K562 (cell line): ENCODE results near the gene ADAM33. TPM values are rescaled to one million over a fixed set of nuclear protein-coding genes. Genes with fewer than 3 reads are reported as not detected.

Source experiments
- CREM ChIP-seq: IDR thresholded peaks from 2 replicates; pipeline ENCODE4 v1.6.1; 2014; ENCODE audit warnings: antibody characterized with exemption, low read depth
- MEIS2 ChIP-seq: fragments of 450-650 bp; IDR thresholded peaks from 2 replicates; pipeline ENCODE4 v1.6.1; 2014; ENCODE audit warnings: mild to moderate bottlenecking; ENCODE audit not compliant: partially characterized antibody
- TCFL5 ChIP-seq: fragments of 250-450 bp; sonication (Bioruptor Pico); conservative IDR thresholded peaks from 2 replicates; pipeline ENCODE4 v1.6.1; 2021; ENCODE audit warnings: mild to moderate bottlenecking, moderate library complexity, matching md5 sums
- ZNF41 ChIP-seq: fragments of 250-450 bp; sonication (Bioruptor Pico); conservative IDR thresholded peaks from 2 replicates; pipeline ENCODE4 v1.4.0; 2020; ENCODE audit warnings: mild to moderate bottlenecking
- ZNF785 ChIP-seq: fragments of 250-450 bp; sonication (Bioruptor Pico); IDR thresholded peaks from 2 replicates; pipeline ENCODE4 v1.4.0; 2020; ENCODE audit warnings: mild to moderate bottlenecking
- polyA plus RNA-seq, 8 experiments: library from polyadenylated mRNA; depleted of rRNA in 4 of 8; stranded (reverse) in 5 of 8; unstranded in 3 of 8; fragments of >200 nt; fragmentation: Nextera tagmentation in 2 of 8; fragmentation: Illumina TruSeq in 1 of 8; extraction: Ambion mirVana in 2 of 8; extraction: Trizol in 1 of 8; gene quantifications; 2 replicates each; pipeline versions ENCODE4 v1.2.1 to v1.2.3, GENCODE V29; 2011 to 2014; ENCODE audit warnings: inconsistent platforms in 1 of 8, missing spikeins in 1 of 8
- total RNA-seq, 7 experiments: library from RNA; depleted of rRNA in 6 of 7; stranded (reverse); fragments of >200 nt in 6 of 7; fragmentation: Illumina TruSeq in 2 of 7; extraction: Trizol in 2 of 7; gene quantifications; 2 replicates each; pipeline versions ENCODE4 v1.2.1 to v1.2.3, GENCODE V29; 2011 to 2021; ENCODE audit warnings: low replicate concordance in 1 of 7
- TF ChIP-seq, protein P1 (sequence below): fragments of 250-450 bp; sonication (Bioruptor Pico); IDR thresholded peaks from 2 replicates; pipeline ENCODE4 v1.4.0; 2020; ENCODE audit warnings: borderline replicate concordance
- TF ChIP-seq, protein P2 (sequence below): fragments of 150-350 bp; conservative IDR thresholded peaks from 2 replicates; pipeline ENCODE4 v1.6.1; 2014; ENCODE audit warnings: low read length

Gene ADAM33
- total and polyA plus RNA-seq, 9 of the 15 experiments (the other 6 are each of a cell fraction or from before 2014, with no cell fraction given): not detected

DNA sequence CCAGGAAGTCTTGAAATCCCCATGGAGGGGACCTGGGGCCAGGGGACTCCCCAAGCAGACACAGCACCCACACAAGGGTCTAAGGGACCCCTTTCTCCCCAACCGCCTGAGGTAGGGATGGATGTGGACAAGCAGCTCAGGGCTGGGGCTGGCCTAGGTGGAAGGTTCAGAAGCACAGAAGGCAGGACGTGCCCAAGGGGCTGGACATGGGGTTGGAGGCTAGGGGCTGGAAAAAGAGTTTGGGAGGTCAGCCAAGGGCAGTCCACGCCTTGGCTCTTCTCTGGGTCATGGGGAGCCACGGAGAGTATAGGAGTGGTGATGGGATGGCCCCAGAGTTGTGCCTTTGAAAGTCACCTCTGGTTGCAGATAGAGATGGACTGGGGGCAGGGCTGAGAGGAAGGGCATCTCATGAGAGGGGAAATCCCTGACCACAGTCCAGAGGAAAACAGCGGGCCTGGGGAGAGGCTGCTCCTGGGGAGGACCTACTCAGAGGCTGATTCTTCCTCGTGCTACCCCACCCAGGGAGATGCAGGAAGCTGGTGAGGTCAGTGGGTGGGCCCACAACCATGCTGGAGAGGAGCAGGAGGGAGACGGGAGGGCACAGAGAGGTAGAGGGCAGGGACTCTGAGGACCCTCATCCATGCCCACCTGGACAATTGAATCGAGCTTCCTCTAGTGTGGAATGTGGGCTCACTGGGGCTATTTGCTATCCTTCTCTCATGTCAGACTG, 48.2 kb upstream of the ADAM33 start (continued):
- TF ChIP-seq ZNF41: no peak
- TF ChIP-seq CREM: no peak
- TF ChIP-seq ZNF785 (CRISPR knock-in tag): no peak
- no peak for TF ChIP-seq TCFL5 (CRISPR knock-in tag)
- no peak for TF ChIP-seq MEIS2
- TF ChIP-seq, protein P1, sequence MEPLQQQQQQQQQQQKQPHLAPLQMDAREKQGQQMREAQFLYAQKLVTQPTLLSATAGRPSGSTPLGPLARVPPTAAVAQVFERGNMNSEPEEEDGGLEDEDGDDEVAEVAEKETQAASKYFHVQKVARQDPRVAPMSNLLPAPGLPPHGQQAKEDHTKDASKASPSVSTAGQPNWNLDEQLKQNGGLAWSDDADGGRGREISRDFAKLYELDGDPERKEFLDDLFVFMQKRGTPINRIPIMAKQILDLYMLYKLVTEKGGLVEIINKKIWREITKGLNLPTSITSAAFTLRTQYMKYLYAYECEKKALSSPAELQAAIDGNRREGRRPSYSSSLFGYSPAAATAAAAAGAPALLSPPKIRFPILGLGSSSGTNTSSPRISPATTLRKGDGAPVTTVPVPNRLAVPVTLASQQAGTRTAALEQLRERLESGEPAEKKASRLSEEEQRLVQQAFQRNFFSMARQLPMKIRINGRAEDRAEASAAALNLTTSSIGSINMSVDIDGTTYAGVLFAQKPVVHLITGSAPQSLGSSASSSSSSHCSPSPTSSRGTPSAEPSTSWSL: no peak
- TF ChIP-seq, protein P2, sequence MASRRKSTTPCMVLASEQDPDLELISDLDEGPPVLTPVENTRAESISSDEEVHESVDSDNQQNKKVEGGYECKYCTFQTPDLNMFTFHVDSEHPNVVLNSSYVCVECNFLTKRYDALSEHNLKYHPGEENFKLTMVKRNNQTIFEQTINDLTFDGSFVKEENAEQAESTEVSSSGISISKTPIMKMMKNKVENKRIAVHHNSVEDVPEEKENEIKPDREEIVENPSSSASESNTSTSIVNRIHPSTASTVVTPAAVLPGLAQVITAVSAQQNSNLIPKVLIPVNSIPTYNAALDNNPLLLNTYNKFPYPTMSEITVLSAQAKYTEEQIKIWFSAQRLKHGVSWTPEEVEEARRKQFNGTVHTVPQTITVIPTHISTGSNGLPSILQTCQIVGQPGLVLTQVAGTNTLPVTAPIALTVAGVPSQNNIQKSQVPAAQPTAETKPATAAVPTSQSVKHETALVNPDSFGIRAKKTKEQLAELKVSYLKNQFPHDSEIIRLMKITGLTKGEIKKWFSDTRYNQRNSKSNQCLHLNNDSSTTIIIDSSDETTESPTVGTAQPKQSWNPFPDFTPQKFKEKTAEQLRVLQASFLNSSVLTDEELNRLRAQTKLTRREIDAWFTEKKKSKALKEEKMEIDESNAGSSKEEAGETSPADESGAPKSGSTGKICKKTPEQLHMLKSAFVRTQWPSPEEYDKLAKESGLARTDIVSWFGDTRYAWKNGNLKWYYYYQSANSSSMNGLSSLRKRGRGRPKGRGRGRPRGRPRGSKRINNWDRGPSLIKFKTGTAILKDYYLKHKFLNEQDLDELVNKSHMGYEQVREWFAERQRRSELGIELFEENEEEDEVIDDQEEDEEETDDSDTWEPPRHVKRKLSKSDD: no peak
- TF ChIP-seq, all 486 proteins: peak for 0
